Ovary (tissue), 9 donors: Measurements from ENCODE around the gene RANBP17. TPM values are rescaled to one million over a fixed set of nuclear protein-coding genes. Genes with fewer than 3 reads are reported as not detected.

Source experiments
- DNase-seq, 5 donors: peaks; one replicate each; pipeline ENCODE4 v3.0.0-alpha.2; 2019 to 2020
- H3K27ac ChIP-seq, 2 donors: fragments of 200-600 bp; one replicate each; pipeline versions ENCODE4 v1.5.1 to v1.8.0; 2019 to 2022
- H3K27me3 ChIP-seq: fragments of 200-600 bp; one replicate; pipeline ENCODE4 v1.8.0; 2022
- H3K36me3 ChIP-seq: fragments of 200-600 bp; sonication (generic); one replicate; pipeline ENCODE4 v1.5.1; 2019
- H3K4me1 ChIP-seq: one replicate; pipeline ENCODE4 v1.8.1; 2013; ENCODE audit warnings: mild to moderate bottlenecking, moderate library complexity; ENCODE audit not compliant: insufficient read depth
- H3K4me3 ChIP-seq: fragments of 200-600 bp; sonication (generic); one replicate; pipeline ENCODE4 v1.5.1; 2017
- H3K9me3 ChIP-seq, 2 donors: fragments of 200-600 bp in 1 of 2; sonication (generic) in 1 of 2; one replicate each; pipeline versions ENCODE4 v1.5.1 to v1.8.1; 2013 to 2019; ENCODE audit warnings: mild to moderate bottlenecking in 1 of 2, moderate library complexity in 1 of 2
- CTCF ChIP-seq, 3 donors: fragments of 450-650 bp in 2 of 3; fragments of 200-600 bp in 1 of 3; IDR thresholded peaks; one replicate each; pipeline versions ENCODE4 v1.5.1 to v1.8.0; 2016 to 2022; ENCODE audit warnings: antibody characterized with exemption in 3 of 3, mild to moderate bottlenecking in 1 of 3
- EP300 ChIP-seq: sonication (generic); formaldehyde crosslinking; IDR thresholded peaks from one replicate; pipeline ENCODE4 v1.6.1; 2017; ENCODE audit warnings: antibody characterized with exemption
- POLR2A ChIP-seq: fragments of 450-650 bp; IDR thresholded peaks from one replicate; pipeline ENCODE4 v1.6.1; 2017; ENCODE audit warnings: antibody characterized with exemption, mild to moderate bottlenecking, moderate library complexity
- WGBS, 3 donors: extraction: QIAGEN DNeasy Blood & Tissue Kit in 1 of 3; methylation state at CpG; one replicate each; pipeline versions ENCODE4 v1.1.5 to v1.1.7; 2013 to 2017; 5-methylcytosine and 5-hydroxymethylcytosine counted together
- intact Hi-C, 4 donors: fragments of 100-400 bp; cut with DNase I; formaldehyde crosslinking; loops; one replicate each; pipeline versions ENCODE4 v1.11.0 to v1.15.1; 2022 to 2023
- polyA plus RNA-seq, 2 donors: library from polyadenylated mRNA; stranded (reverse); fragments of 200-250 nt in 1 of 2; fragments of 350-450 nt in 1 of 2; fragmentation: Illumina TruSeq in 1 of 2; extraction: RNeasy Lipid Tissue Mini Kit (QIAGEN cat#74804) in 1 of 2; gene quantifications; one replicate each; pipeline ENCODE4 v1.2.3, GENCODE V29; 2013 to 2014
- total RNA-seq, 7 donors: library from RNA; depleted of rRNA in 2 of 7; stranded (reverse); fragments of >200 nt in 2 of 7; fragmentation: NEBNext Ultra II Directional in 3 of 7; extraction: Animal tissue kit (Norgen Biotek cat#: 25700) in 3 of 7; gene quantifications; one replicate each; pipeline versions ENCODE4 v1.1.0 to v1.2.4, GENCODE V29; 2016 to 2023
- donor health status: DM: no; HTN: no; CAD: no; lungs with moderate emphysema.
- donor health status: DM: no; HTN: no; CAD: no.
- donor health status: Bipolar disorder and iron deficiency.
- donor health status: DM: yes; HTN: yes; CAD: no.
- donor health status: DM: no; HTN: no; CAD: no.
- donor health status: DM: yes; HTN: yes; CAD: no.

Gene RANBP17
- total and polyA plus RNA-seq, 9 donors: 1.3 to 16.1 (median 8.5) TPM

- WGBS, 3 donors: 85 to 92% (median 91%) methylated on average over 2 of the region's 2 CpGs
- peaks cover 0 to 5% of the 10 kb centered on the region in 2 donors for H3K9me3 ChIP-seq
- H3K36me3 ChIP-seq: no peaks in the 10 kb centered on the region
- H3K4me3 ChIP-seq: no peak overlapping the region
- TF ChIP-seq POLR2A (no peak), EP300 (no peak), CTCF (IDR thresholded peaks at IDR 0.05) (no peak)
- H3K4me1 ChIP-seq: no peaks in the 10 kb centered on the region
- H3K27ac ChIP-seq: no peak overlapping the region
- intact Hi-C loops: no loop called here
- DNase-seq: no peak
- H3K27me3 ChIP-seq: no peaks in the 10 kb centered on the region
Observed at GRCh38 chr5:171067540-171068130, 205.8 kb downstream of the RANBP17 start.

- no peak overlapping the region for H3K4me3 ChIP-seq
- TF ChIP-seq POLR2A (no peak), CTCF (IDR thresholded peaks at IDR 0.05) (no peak), EP300 (no peak)
- 34 to 56% (median 40%) methylated on average over 5 of the region's 5 CpGs for WGBS, 3 donors
- intact Hi-C loops: no loop called here
- no peaks in the 10 kb centered on the region for H3K4me1 ChIP-seq
- no peak overlapping the region for H3K27ac ChIP-seq
- no peak for DNase-seq
- H3K36me3 ChIP-seq: no peaks in the 10 kb centered on the region
- H3K9me3 ChIP-seq: no peaks in the 10 kb centered on the region
- H3K27me3 ChIP-seq: no peaks in the 10 kb centered on the region
Observed at GRCh38 chr5:171074747-171075146, 212.9 kb downstream of the RANBP17 start.

- WGBS, 3 donors: 57 to 73% (median 64%) methylated on average over 7 of the region's 7 CpGs
Observed at GRCh38 chr5:171080186-171080938, 218.5 kb downstream of the RANBP17 start.

DNA sequence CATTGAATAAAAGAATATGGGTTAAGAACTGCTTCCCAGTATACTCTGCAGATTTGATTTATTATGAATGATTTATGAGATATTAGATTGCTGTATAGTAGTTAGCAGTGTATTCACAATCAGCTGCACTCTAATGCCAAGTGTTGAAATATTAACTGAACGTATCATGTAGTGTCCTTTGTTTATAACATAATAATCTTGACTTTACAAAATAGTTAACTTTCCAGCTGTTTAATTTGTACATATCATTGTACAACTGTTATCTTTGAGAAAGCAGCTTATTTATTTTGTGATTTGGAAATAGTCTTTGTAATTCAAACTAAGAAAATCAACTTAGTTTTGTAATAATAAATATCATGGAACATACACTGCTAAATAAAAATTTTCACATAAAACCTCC, 219.5 kb downstream of the RANBP17 start:
- Histone ChIP-seq H3K27ac (no peak overlapping the region), H3K4me1 (no peaks in the 10 kb centered on the region), H3K4me3 (no peak overlapping the region), H3K27me3 (no peaks in the 10 kb centered on the region), H3K9me3 (no peaks in the 10 kb centered on the region), H3K36me3 (no peaks in the 10 kb centered on the region)
- intact Hi-C loops: no loop called here
- TF ChIP-seq EP300 (no peak), CTCF (IDR thresholded peaks at IDR 0.05) (no peak), POLR2A (no peak)
- WGBS, 3 donors: 5 to 24% (median 18%) methylated on average over 1 of the region's 1 CpG
- no peak for DNase-seq

More at GRCh38 chr5:171080186-171080938, 218.5 kb downstream of the RANBP17 start:
- intact Hi-C loops: no loop called here
- no peaks in the 10 kb centered on the region for H3K9me3 ChIP-seq
- TF ChIP-seq EP300 (no peak), CTCF (IDR thresholded peaks at IDR 0.05) (no peak), POLR2A (no peak)
- H3K4me1 ChIP-seq: no peaks in the 10 kb centered on the region
- H3K4me3 ChIP-seq: no peak overlapping the region
- no peak overlapping the region for H3K27ac ChIP-seq
- no peak for DNase-seq
- H3K36me3 ChIP-seq: no peaks in the 10 kb centered on the region
- H3K27me3 ChIP-seq: no peaks in the 10 kb centered on the region
